NCI-H2107 (cell line): Measurements from ENCODE around the gene IPCEF1.
"Not testable (repeated sequence)": the region's sequence is repeated elsewhere in the genome, so short reads cannot be mapped to it uniquely, and the experiment has no call there.

Experiments
- DNase-seq: peaks from one replicate; lab custom pipeline; 2025; lab: John Stamatoyannopoulos, UW

The IPCEF1 gene

GRCh38 chr6:154331750-154332149, 24.9 kb downstream of the IPCEF1 start:
- no peak for DNase-seq

- DNase-seq = no peak
These were observed 27.0 kb downstream of the IPCEF1 start for GRCh38 chr6:154329350-154330170.

- DNase-seq = not testable (repeated sequence)
These were observed 29.3 kb downstream of the IPCEF1 start for GRCh38 chr6:154327313-154327712.

GRCh38 chr6:154325142-154325541, 31.5 kb downstream of the IPCEF1 start:
- no peak for DNase-seq

- no peak for DNase-seq
These were observed 36.4 kb downstream of the IPCEF1 start for GRCh38 chr6:154320181-154320580.

- DNase-seq = no peak
These were observed 37.3 kb downstream of the IPCEF1 start for GRCh38 chr6:154319231-154319858.

- no peak for DNase-seq
These were observed 37.9 kb downstream of the IPCEF1 start for GRCh38 chr6:154318721-154319120.

GRCh38 chr6:154316131-154316530, 40.5 kb downstream of the IPCEF1 start:
- DNase-seq = no peak

GRCh38 chr6:154314084-154314483, 42.5 kb downstream of the IPCEF1 start:
- no peak for DNase-seq

- DNase-seq = no peak
These were observed 47.6 kb downstream of the IPCEF1 start for GRCh38 chr6:154308986-154309385.

- no peak for DNase-seq
These were observed 48.7 kb downstream of the IPCEF1 start for GRCh38 chr6:154307696-154308425.

GRCh38 chr6:154307147-154307546, 49.5 kb downstream of the IPCEF1 start:
- not testable (repeated sequence) for DNase-seq

GRCh38 chr6:154306696-154307095, 49.9 kb downstream of the IPCEF1 start:
- DNase-seq = no peak

- no peak for DNase-seq
These were observed 52.4 kb downstream of the IPCEF1 start for GRCh38 chr6:154304191-154304590.

- not testable (repeated sequence) for DNase-seq
These were observed 53.0 kb downstream of the IPCEF1 start for GRCh38 chr6:154303642-154304041.

- DNase-seq = no peak
These were observed 54.5 kb downstream of the IPCEF1 start for GRCh38 chr6:154301839-154302752.

GRCh38 chr6:154301086-154301625, 55.4 kb downstream of the IPCEF1 start:
- DNase-seq = no peak

GRCh38 chr6:154298297-154298696, 58.3 kb downstream of the IPCEF1 start:
- DNase-seq = no peak

- DNase-seq = no peak
These were observed 58.9 kb downstream of the IPCEF1 start for GRCh38 chr6:154297721-154298120.

GRCh38 chr6:154297210-154297609, 59.4 kb downstream of the IPCEF1 start:
- no peak for DNase-seq

GRCh38 chr6:154295733-154296132, 60.9 kb downstream of the IPCEF1 start:
- DNase-seq = no peak
